GM21528 (cell line): ENCODE data around the gene SETBP1.

Experiments used
- ATAC-seq: cut with Tn5 transposase; IDR thresholded peaks from one replicate; pipeline ENCODE4 v1.9.1; 2021; ENCODE audit warnings: mild to moderate bottlenecking, moderate library complexity; ENCODE audit not compliant: unreplicated experiment, low FRiP score

SETBP1 gene

DNA sequence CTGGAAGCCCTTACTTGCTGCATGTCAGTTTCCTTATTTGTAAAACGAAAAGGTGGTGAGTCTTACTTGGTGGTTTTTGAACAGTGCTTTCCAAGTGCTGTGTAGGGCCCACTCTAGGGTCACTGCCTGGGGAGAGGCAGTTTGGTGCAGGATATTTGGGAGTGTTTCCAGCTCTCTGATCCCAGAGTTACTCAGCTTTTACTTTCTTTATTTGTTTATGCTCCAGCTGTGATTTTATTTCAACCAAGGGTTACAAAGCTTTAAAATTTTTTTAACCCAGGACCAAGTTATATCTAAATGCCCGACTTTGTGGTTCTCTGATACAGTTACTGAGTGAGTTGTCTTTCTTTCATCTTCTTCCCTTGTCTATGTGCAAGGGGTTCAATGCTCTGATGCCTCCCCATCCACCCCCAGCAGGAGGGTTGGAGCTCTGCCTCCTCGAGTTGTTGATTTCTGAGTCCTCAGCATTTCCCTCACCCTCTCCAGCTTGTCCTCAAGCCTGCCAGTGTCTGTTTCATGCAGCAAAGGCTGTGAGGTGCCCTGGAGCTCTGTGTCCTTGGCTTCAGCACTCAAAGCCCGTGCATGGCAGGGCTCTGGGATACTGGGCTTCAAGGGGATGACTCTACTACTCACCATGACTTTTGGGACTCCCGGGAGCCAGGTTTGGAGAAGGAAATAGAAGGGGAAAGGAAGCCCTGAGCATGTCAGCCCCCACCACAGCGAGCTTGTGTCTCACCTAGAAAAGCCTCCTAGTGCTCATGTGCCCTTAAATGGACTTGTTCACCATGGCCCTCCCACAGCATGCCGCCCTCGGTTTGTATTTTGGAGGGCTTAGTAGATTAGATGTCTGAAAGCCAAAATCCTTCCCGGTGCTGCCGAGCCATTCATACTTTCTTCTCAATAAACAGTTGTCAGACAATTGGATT lies 236.8 kb downstream of the SETBP1 start:
- no peak for ATAC-seq

DNA sequence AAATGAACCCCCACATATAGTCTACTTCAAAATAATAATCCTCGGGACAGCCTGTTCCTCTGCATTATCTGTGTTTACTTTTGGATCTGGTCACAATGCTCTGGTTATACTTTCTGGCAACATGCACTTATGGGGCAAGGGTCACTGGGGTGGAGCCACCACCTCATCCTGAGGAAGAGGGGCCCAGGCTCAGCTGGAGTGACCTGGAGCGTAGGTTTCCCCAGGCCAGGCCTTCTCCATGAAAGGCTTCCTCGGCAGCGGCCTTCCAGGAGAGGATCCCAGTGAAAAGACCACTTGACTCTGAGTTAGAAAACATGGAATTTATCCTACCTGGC lies 237.4 kb downstream of the SETBP1 start:
- ATAC-seq, result no peak

- no peak for ATAC-seq
These were observed 239.8 kb downstream of the SETBP1 start for GRCh38 chr18:44920441-44920840.

GRCh38 chr18:44921974-44922373 lies 241.3 kb downstream of the SETBP1 start:
- no peak for ATAC-seq

GRCh38 chr18:44922968-44923367 lies 242.3 kb downstream of the SETBP1 start:
- no peak for ATAC-seq

GRCh38 chr18:44924785-44925499 lies 244.3 kb downstream of the SETBP1 start:
- ATAC-seq, result no peak

GRCh38 chr18:44927127-44927849 lies 246.6 kb downstream of the SETBP1 start:
- no peak for ATAC-seq

GRCh38 chr18:44934901-44935300 lies 254.2 kb downstream of the SETBP1 start:
- no peak for ATAC-seq

DNA sequence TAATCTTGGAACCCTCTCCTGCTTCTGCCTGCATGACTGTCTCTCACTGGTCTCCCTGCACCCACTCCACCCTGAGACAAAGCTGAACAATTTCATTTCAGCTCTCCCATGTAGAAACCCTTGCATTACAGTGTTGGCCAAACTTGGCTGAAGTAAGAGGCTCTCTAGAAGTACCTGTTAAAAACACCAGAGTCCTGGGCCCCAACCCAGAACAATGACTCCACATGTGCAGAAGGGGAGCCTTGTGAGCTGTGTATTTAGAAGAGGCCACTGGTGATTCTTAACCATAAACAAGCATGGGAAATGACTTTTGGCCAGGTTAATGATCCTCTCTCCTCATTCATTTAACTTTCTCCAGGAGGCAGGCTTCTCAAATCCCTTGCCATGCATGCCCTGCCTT lies 254.8 kb downstream of the SETBP1 start:
- no peak for ATAC-seq

DNA sequence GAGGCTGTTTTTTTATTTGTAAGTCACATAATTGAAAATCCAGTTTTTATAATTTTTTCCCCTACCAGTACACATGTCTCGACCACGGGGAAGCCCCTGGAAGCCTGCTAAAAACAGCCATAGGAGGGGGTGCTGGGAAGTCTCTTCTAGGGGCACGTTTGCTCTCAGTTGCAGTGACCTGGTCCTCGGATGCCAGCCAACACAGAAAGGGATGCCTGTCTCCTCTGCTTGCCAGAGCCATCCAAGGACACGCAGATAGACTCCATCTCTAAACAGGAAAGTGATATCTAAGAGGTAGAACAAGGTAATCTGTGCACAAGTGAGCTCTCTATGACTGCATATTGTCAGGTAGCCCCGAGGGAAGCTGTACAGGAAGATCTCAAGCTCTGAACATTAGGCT lies 255.8 kb downstream of the SETBP1 start:
- no peak for ATAC-seq

GRCh38 chr18:44937960-44938719 lies 257.5 kb downstream of the SETBP1 start:
- ATAC-seq, result no peak

DNA sequence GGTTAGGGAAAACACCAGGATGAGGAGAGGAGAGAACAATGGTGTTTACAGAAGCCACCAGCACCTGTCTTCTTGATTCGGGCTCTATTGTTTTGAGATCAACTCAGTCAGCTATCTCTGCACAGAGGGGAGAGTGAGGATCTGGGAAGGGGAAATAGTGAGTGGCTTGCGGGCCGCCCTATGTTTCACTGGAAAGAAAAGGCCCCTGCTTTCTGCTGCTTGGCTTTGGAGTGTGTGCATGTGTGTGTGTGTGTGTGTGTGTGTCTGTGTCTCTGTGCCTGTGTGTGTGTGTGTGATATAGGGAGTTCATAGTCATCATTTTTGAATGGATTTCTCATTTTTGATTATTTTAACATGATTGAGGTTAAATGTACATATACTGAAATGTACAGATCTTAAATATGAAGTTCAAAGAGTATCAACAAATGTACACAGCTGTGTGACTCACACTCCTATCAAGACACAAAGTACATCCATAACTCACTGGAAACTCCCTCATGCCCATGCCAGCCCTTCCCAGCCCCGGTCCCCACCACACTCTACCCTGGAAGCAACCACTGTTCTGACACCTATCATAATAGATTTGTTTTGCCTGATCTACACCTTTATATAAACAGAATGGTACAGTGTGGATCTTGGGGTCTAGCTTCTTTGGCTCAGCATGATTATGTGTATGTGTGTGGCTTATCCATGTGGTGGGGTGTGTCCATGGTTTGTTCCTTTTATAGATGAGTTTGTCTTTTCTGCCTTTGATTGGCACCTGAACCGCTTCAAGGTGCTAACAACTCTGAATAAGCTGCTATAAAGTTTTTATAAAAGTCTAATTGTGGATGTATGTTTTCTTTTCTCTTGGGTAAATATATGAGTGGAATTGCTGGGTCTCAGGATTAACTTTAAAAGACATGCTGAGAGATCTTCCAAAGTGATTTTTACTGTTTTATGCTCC lies 258.3 kb downstream of the SETBP1 start:
- no peak for ATAC-seq

GRCh38 chr18:44941516-44941915 lies 260.8 kb downstream of the SETBP1 start:
- ATAC-seq, result no peak

DNA sequence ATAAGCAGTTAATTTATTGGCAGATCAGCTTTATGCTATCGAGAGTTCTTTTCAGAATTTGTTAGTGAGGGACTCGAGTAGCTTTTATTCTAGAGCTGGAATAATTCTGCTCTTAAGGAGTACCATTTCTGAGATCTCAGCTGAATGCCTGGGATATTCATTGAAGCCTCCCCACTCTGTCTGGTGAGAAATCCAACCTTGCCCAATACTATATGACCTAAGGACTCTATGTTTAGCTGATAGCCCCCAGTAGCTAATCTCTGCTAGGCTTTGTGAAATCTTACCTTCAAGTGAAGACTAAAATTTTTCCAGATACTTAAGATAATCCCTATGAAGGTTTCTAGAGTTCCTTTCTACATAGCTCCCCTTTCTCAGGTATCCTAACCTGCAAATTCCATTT lies 261.4 kb downstream of the SETBP1 start:
- ATAC-seq, result no peak

- no peak for ATAC-seq
These were observed 262.7 kb downstream of the SETBP1 start for GRCh38 chr18:44943311-44943881.

DNA sequence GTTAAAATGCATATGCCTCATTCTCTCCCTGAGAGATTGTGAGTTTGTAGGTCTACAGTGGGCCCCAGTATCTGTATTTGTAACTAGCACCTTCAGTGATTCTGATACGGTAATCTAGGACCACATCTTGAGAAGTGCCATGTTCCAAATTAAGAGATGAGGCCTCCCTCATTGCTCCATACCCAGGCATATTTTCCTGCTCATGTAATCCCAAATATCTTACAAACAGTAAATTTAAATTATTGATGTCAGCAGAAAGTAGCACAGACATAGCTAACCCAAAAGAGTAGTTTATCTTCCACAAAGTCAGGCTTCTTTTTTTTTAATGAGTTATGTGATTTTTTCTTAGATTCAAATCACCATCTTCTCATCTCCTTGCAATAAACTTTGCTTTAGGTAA lies 263.8 kb downstream of the SETBP1 start:
- no peak for ATAC-seq

DNA sequence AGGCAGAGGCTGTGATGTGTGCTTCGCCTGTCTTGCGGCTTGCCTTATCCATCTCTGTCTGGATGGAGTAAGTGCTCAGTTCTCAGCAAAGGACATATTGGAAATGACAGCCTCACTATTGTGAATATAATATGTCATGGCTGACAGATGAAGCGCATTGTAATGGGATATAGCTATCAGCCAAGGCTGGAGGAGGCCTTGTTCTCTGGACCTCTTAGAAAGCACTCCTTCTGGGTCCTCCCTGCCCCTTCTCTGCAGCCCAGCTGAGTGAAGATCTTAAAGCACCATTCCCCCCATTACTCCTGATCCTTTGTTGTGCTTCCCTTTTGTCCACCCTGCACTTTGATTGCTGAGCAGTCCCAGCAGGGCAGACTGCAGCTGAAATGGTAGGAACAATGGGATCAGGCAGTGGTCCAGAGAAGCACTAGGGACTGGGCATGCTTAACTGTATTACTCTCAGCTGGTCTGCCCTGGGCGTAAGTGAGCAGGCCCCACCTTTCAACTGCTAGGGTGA lies 265.3 kb downstream of the SETBP1 start:
- no peak for ATAC-seq

DNA sequence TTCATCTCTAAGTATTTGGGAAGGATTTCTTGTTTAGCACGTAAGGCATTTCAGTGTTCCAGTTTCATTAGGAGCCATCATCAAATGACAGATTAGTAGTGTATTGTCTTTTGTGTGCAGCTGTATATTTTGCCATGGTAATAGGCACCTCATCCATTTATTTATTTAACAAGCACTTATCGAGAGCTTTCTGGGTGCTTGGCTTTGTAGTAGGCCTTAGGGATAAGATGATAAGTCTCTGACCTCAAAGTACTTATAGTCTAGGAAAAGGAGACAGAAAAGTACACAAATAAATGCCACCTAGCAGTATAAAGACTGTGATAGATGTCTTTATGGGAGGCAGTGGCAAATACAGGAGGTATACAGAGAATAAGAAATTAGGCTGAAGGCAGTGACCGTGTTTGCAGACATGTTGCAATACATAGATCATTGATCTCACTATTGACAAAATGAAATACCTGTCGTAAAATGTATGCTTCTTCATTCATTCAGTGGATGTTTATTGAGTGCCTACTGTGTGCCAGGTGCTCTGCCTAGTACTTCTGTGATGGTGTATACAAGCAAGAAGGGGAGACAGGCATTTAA lies 265.9 kb downstream of the SETBP1 start:
- ATAC-seq, result no peak

DNA sequence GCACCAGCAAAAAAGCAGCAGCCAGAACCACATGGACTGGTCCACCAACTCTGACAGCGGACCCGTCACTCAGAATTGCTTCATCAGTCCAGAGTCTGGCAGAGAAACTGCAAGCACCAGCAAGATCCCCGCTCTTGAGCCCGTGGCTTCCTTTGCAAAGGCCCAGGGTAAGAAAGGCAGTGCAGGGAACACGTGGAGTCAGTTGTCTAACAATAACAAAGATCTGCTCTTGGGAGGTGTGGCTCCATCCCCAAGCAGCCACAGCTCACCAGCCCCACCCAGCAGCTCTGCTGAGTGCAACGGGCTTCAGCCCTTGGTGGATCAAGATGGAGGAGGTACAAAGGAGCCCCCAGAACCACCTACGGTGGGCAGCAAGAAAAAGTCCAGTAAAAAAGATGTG lies 269.3 kb downstream of the SETBP1 start:
- no peak for ATAC-seq
